OCI-LY1 (cell line): ENCODE results near the gene NUMB.
A peak's percentile ranks its signal among the peaks of the same experiment; 100 is the strongest.

ENCODE experiments used
- H2AFZ ChIP-seq: fragments of 200-600 bp; sonication (generic), shearing (Covaris generic); 2 replicates; pipeline ENCODE4 v1.6.0; 2014; ENCODE audit warnings: antibody characterized with exemption, mild to moderate bottlenecking, low read length
- H3F3A ChIP-seq: fragments of 200-600 bp; sonication (generic), shearing (Covaris generic); 2 replicates; pipeline ENCODE4 v1.6.0; 2014; ENCODE audit warnings: mild to moderate bottlenecking, antibody characterized with exemption, low read length, moderate library complexity; ENCODE audit not compliant: insufficient read depth
- H3K27ac ChIP-seq: fragments of 200-600 bp; sonication (generic); 2 replicates; pipeline ENCODE4 v1.5.1; 2014; ENCODE audit warnings: low read length, mixed run types, mild to moderate bottlenecking, low read depth; ENCODE audit not compliant: poor library complexity, severe bottlenecking
- H3K27me3 ChIP-seq: fragments of 200-600 bp; sonication (generic); 2 replicates; pipeline ENCODE4 v1.6.0; 2014; ENCODE audit warnings: antibody characterized with exemption, mild to moderate bottlenecking, low read length, moderate library complexity; ENCODE audit not compliant: insufficient read depth
- H3K36me3 ChIP-seq: fragments of 200-600 bp; sonication (generic); 2 replicates; pipeline ENCODE4 v1.6.1; 2014; ENCODE audit warnings: mild to moderate bottlenecking, antibody characterized with exemption, low read length, moderate library complexity, mixed read lengths; ENCODE audit not compliant: insufficient read depth
- H3K4me1 ChIP-seq: fragments of 200-600 bp; sonication (generic); 2 replicates; pipeline ENCODE4 v1.5.1; 2014; ENCODE audit warnings: mild to moderate bottlenecking, low read length, moderate library complexity; ENCODE audit not compliant: insufficient read depth, severe bottlenecking
- H3K4me2 ChIP-seq: fragments of 200-600 bp; sonication (generic), shearing (Covaris generic); 2 replicates; pipeline ENCODE4 v1.6.1; 2014; ENCODE audit warnings: low read length
- H3K4me3 ChIP-seq: fragments of 200-600 bp; sonication (generic); 2 replicates; pipeline ENCODE4 v1.5.1; 2014; ENCODE audit warnings: low read length, low read depth, mild to moderate bottlenecking, mixed read lengths; ENCODE audit not compliant: poor library complexity, severe bottlenecking
- H3K79me2 ChIP-seq: fragments of 200-600 bp; shearing (Covaris generic); 2 replicates; pipeline ENCODE4 v1.6.1; 2016; ENCODE audit warnings: mixed run types, low read length, mixed read lengths; ENCODE audit not compliant: insufficient read depth
- H3K9ac ChIP-seq: fragments of 200-600 bp; sonication (generic), shearing (Covaris generic); 2 replicates; pipeline ENCODE4 v1.6.1; 2014; ENCODE audit warnings: mild to moderate bottlenecking, low read length, mixed read lengths
- H3K9me2 ChIP-seq: fragments of 200-600 bp; sonication (generic), shearing (Covaris generic); 2 replicates; pipeline ENCODE4 v1.6.1; 2014; ENCODE audit warnings: low read depth, mild to moderate bottlenecking, low read length, mixed read lengths
- H3K9me3 ChIP-seq: fragments of 200-600 bp; shearing (Covaris generic); 2 replicates; pipeline ENCODE4 v1.6.1; 2014; ENCODE audit warnings: low read length, mixed read lengths
- H4K20me1 ChIP-seq: fragments of 200-600 bp; sonication (generic), shearing (Covaris generic); 2 replicates; pipeline ENCODE4 v1.6.0; 2016; ENCODE audit warnings: mild to moderate bottlenecking, low read length; ENCODE audit not compliant: insufficient read depth
- EZH2 ChIP-seq: fragments of 200-600 bp; sonication (generic), shearing (Covaris generic); IDR thresholded peaks from 2 replicates; pipeline ENCODE4 v1.8.0; 2017; ENCODE audit warnings: borderline replicate concordance, mixed run types, mild to moderate bottlenecking, antibody characterized with exemption, low read length, moderate library complexity, mixed read lengths
- TF ChIP-seq, protein P1 (sequence below): fragments of 200-600 bp; sonication (generic), shearing (Covaris generic); IDR thresholded peaks from 2 replicates; pipeline ENCODE4 v1.5.1; 2017; ENCODE audit warnings: mild to moderate bottlenecking, antibody characterized with exemption, low read length, moderate library complexity, mixed read lengths

NUMB gene

GRCh38 chr14:73460691-73461127 lies 2.4 kb upstream of the NUMB start:
- no peaks in the 10 kb centered on the region for H3K9me3 ChIP-seq
- no peak overlapping the region for H3K4me2 ChIP-seq
- H3K9ac ChIP-seq = no peak overlapping the region
- no peak overlapping the region for H2AFZ ChIP-seq
- H3K9me2 ChIP-seq = no peaks in the 10 kb centered on the region
- H3K36me3 ChIP-seq = no peaks in the 10 kb centered on the region
- H3K79me2 ChIP-seq = no peaks in the 10 kb centered on the region; the same call in 1 of the 2 replicates
- H3K27me3 ChIP-seq = no peaks in the 10 kb centered on the region
- H3K4me3 ChIP-seq = no peak overlapping the region
- peaks cover 47% of the 10 kb centered on the region for H3K4me1 ChIP-seq
- TF ChIP-seq EZH2 = no peak
- TF ChIP-seq, protein P1, sequence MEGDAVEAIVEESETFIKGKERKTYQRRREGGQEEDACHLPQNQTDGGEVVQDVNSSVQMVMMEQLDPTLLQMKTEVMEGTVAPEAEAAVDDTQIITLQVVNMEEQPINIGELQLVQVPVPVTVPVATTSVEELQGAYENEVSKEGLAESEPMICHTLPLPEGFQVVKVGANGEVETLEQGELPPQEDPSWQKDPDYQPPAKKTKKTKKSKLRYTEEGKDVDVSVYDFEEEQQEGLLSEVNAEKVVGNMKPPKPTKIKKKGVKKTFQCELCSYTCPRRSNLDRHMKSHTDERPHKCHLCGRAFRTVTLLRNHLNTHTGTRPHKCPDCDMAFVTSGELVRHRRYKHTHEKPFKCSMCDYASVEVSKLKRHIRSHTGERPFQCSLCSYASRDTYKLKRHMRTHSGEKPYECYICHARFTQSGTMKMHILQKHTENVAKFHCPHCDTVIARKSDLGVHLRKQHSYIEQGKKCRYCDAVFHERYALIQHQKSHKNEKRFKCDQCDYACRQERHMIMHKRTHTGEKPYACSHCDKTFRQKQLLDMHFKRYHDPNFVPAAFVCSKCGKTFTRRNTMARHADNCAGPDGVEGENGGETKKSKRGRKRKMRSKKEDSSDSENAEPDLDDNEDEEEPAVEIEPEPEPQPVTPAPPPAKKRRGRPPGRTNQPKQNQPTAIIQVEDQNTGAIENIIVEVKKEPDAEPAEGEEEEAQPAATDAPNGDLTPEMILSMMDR = no peak
- H3K27ac ChIP-seq = no peak overlapping the region
- no peaks in the 10 kb centered on the region for H4K20me1 ChIP-seq
- H3F3A ChIP-seq = no peaks in the 10 kb centered on the region

GRCh38 chr14:73459959-73460358 lies 1.6 kb upstream of the NUMB start:
- Histone ChIP-seq H3K27ac (no peak overlapping the region), H3K4me2 (no peak overlapping the region), H3K36me3 (no peaks in the 10 kb centered on the region), H3K9ac (no peak overlapping the region), H3K4me1 (peaks cover 47% of the 10 kb centered on the region), H4K20me1 (no peaks in the 10 kb centered on the region), H3F3A (no peaks in the 10 kb centered on the region), H3K9me2 (no peaks in the 10 kb centered on the region), H3K4me3 (no peak overlapping the region), H3K27me3 (no peaks in the 10 kb centered on the region), H3K9me3 (no peaks in the 10 kb centered on the region), H2AFZ (no peak overlapping the region), H3K79me2 (peaks cover 2% of the 10 kb centered on the region)
- TF ChIP-seq, protein P1 = no peak
- TF ChIP-seq EZH2 = no peak

DNA sequence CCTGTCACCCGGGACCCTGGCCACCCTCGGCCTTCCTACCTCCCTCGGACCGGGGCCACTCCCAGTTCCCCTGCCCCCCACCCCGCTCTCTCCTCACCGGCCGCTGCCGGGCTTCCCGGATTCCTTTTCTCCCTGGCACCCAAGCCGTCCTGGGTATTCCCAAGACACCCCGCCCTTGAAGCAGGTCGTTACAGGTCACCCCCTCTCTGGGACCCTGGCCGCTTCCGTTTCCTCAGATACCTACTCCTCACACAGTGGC lies 493 bp downstream of the NUMB start:
- Histone ChIP-seq H3K4me3 (peak overlapping the region; percentile 85), H3K9me3 (no peaks in the 10 kb centered on the region), H3K4me2 (peak overlapping the region; percentile 87), H3K36me3 (no peaks in the 10 kb centered on the region), H3K9ac (peak overlapping the region; percentile 82), H3K27me3 (no peaks in the 10 kb centered on the region), H3K9me2 (no peaks in the 10 kb centered on the region), H4K20me1 (no peaks in the 10 kb centered on the region), H3K27ac (no peak overlapping the region), H3K79me2 (peaks cover 12% of the 10 kb centered on the region), H2AFZ (no peak overlapping the region), H3F3A (no peaks in the 10 kb centered on the region), H3K4me1 (peaks cover 55% of the 10 kb centered on the region)
- TF ChIP-seq, protein P1 = no peak
- TF ChIP-seq EZH2 = no peak
